ENCODE results near the gene PRR33.
A peak's percentile ranks its signal among the peaks of the same experiment; 100 is the strongest.

DNA sequence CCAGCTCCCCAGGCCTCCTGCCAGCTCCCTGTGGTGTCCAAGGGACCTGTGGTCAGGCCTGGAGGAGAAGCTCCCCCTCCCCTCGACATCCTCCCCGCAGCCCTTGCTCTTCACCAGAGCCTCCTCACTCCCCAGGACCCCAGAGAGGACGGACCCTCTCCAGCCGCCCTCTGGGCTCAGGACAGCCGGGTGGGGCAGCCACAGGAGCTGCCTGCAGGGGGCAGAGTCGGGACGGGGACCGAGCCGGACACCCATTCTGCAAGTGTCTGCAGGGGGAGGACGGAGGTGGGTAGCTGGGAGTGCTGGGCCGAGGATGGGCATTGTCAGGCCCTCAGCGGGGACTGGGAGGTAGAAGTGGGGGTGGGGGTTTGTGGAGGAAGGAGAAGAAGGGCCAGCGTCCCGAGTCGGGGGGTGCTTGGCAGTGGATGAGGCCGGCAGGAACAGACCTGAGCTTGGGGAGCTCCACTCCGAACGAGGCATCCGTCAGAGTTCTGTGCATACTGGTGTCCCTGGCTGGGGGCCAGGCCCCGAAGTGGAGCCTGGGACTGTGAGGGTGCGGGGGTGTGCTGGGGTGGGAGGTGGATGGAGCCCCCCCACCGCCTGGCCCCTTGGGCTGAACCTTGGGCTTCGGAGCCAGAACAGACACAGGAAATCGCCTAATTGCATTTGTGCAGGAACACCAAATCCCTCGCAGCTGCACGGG is 15.2 kb downstream of the PRR33 start:
- TF ChIP-seq CTCF (IDR thresholded peaks at IDR 0.05), result peak; percentile 52 to 63 (median 60)
- no peak for TF ChIP-seq POLR2A (IDR thresholded peaks at IDR 0.05; ENCODE audit: low read depth)

Data from esophagus muscularis mucosa (tissue), 3 donors.